Stimulated activated naive CD8-positive, alpha-beta T cell treated with anti-CD3 and anti-CD28 coated beads, Interleukin-15, Interleukin-2, amounts not matched to agents 100 U/mL and 50 U/mL, for 24 hours (primary cell): ENCODE measurements around the gene GBF1.

Source experiments
- ATAC-seq: fragments of 150-1000 bp; cut with Tn5 transposase; one replicate; pipeline ENCODE4 v1.10.0; 2021
- DNase-seq: peaks from one replicate; pipeline ENCODE4 v3.0.0; 2021

The GBF1 gene

GRCh38 chr10:102408728-102409603 lies 163.6 kb downstream of the GBF1 start:
- DNase-seq = peak; percentile 87
- ATAC-seq = peak; percentile 64

GRCh38 chr10:102409604-102410428 lies 164.5 kb downstream of the GBF1 start:
- no peak for DNase-seq
- no peak for ATAC-seq

GRCh38 chr10:102410429-102411073 lies 165.2 kb downstream of the GBF1 start:
- ATAC-seq = no peak
- DNase-seq = peak; percentile 72

GRCh38 chr10:102411341-102412255 lies 166.3 kb downstream of the GBF1 start:
- DNase-seq (no peak), ATAC-seq (no peak)

GRCh38 chr10:102412293-102412692 lies 167.0 kb downstream of the GBF1 start:
- DNase-seq (no peak), ATAC-seq (no peak)

GRCh38 chr10:102413053-102413705 lies 167.8 kb downstream of the GBF1 start:
- ATAC-seq (peak; percentile 32), DNase-seq (peak; percentile 67)

GRCh38 chr10:102413806-102414561 lies 168.7 kb downstream of the GBF1 start:
- ATAC-seq = no peak

GRCh38 chr10:102414749-102415148 lies 169.4 kb downstream of the GBF1 start:
- DNase-seq (no peak), ATAC-seq (no peak)

More at GRCh38 chr10:102413806-102414561, 168.7 kb downstream of the GBF1 start:
- no peak for DNase-seq

GRCh38 chr10:102416283-102416682 lies 171.0 kb downstream of the GBF1 start:
- DNase-seq = no peak
- ATAC-seq = no peak

- DNase-seq (no peak), ATAC-seq (no peak)
These were observed 171.4 kb downstream of the GBF1 start for GRCh38 chr10:102416695-102417094.

GRCh38 chr10:102418622-102419268 lies 173.4 kb downstream of the GBF1 start, which contains the start of gene PSD:
Gene PSD, minus strand, starts transcription at chr10:102418785. Its CDS starts 1,747 bp downstream, at chr10:102417038.
- no peak for ATAC-seq
- no peak for DNase-seq

GRCh38 chr10:102419269-102420180 lies 174.2 kb downstream of the GBF1 start:
- DNase-seq (peak; percentile 78), ATAC-seq (no peak)

- ATAC-seq = no peak
These were observed 174.9 kb downstream of the GBF1 start for GRCh38 chr10:102420181-102420713.

GRCh38 chr10:102420714-102421506 lies 175.6 kb downstream of the GBF1 start, which contains the start of gene FBXL15:
Gene FBXL15, plus strand, starts transcription at chr10:102420836. Its CDS starts 294 bp downstream, at chr10:102421130.
- peak; percentile 98 for DNase-seq

More at GRCh38 chr10:102420181-102420713, 174.9 kb downstream of the GBF1 start:
- DNase-seq = no peak

GRCh38 chr10:102421507-102421756 lies 176.1 kb downstream of the GBF1 start:
- ATAC-seq (no peak), DNase-seq (no peak)

More at GRCh38 chr10:102420714-102421506, 175.6 kb downstream of the GBF1 start, which contains the start of gene FBXL15:
- ATAC-seq = peak; percentile 82

GRCh38 chr10:102421757-102422512 lies 176.6 kb downstream of the GBF1 start:
- ATAC-seq (no peak), DNase-seq (no peak)
